ENCODE data around the gene CASP4.
"Not testable (repeated sequence)": the region's sequence is repeated elsewhere in the genome, so short reads cannot be mapped to it uniquely, and the experiment has no call there.

The CASP4 gene

GRCh38 chr11:104946907-104947306 is 21.5 kb downstream of the CASP4 start:
- peak; percentile 42 to 78 for DNase-seq

- DNase-seq: no peak
Measured at GRCh38 chr11:104944076-104944475, 24.3 kb downstream of the CASP4 start.

- DNase-seq: no peak
Measured at GRCh38 chr11:104943561-104943960, 24.8 kb downstream of the CASP4 start.

- no peak for DNase-seq
Measured at GRCh38 chr11:104934594-104934993, 33.8 kb downstream of the CASP4 start.

- not testable (repeated sequence) for DNase-seq
Measured at GRCh38 chr11:104934073-104934472, 34.3 kb downstream of the CASP4 start.

GRCh38 chr11:104928811-104929210 is 39.6 kb downstream of the CASP4 start:
- no peak for DNase-seq

GRCh38 chr11:104926771-104927611 is 41.4 kb downstream of the CASP4 start:
- no peak for DNase-seq

- no peak for DNase-seq
Measured at GRCh38 chr11:104925850-104926249, 42.5 kb downstream of the CASP4 start.

GRCh38 chr11:104918113-104918824 is 50.1 kb downstream of the CASP4 start:
- DNase-seq: no peak

GRCh38 chr11:104917271-104918112 is 50.9 kb downstream of the CASP4 start:
- DNase-seq: no peak

- no peak for DNase-seq
Measured at GRCh38 chr11:104916442-104916841, 51.9 kb downstream of the CASP4 start.

- no peak for DNase-seq
Measured at GRCh38 chr11:104912102-104912501, 56.3 kb downstream of the CASP4 start.

GRCh38 chr11:104908186-104908531 is 60.2 kb downstream of the CASP4 start:
- no peak for DNase-seq

GRCh38 chr11:104907521-104908185 is 60.7 kb downstream of the CASP4 start:
- no peak for DNase-seq

GRCh38 chr11:104905271-104905670 is 63.1 kb downstream of the CASP4 start:
- DNase-seq: peak in 1 of 2 experiments; percentile 41

GRCh38 chr11:104899226-104899625 is 69.1 kb downstream of the CASP4 start:
- no peak for DNase-seq

GRCh38 chr11:104898685-104899013 is 69.7 kb downstream of the CASP4 start:
- no peak for DNase-seq

- DNase-seq: no peak
Measured at GRCh38 chr11:104897891-104898684, 70.3 kb downstream of the CASP4 start, which contains the start of gene CASP12. TSS of gene CASP12 (minus strand) at chr11:104898460.

- no peak for DNase-seq
Measured at GRCh38 chr11:104895634-104896033, 72.7 kb downstream of the CASP4 start.

GRCh38 chr11:104893876-104894275 is 74.5 kb downstream of the CASP4 start:
- DNase-seq: no peak

Measured in SW 1271 (cell line).